ENCODE data around the gene ABI2. TPM values are rescaled to one million over a fixed set of nuclear protein-coding genes. Genes with fewer than 3 reads are reported as not detected.
"Not testable (repeated sequence)": the region's sequence is repeated elsewhere in the genome, so short reads cannot be mapped to it uniquely, and the experiment has no call there.

The ABI2 gene
- total RNA-seq, 2 experiments from 2014 or later: 31.3 to 35.2 TPM

DNA sequence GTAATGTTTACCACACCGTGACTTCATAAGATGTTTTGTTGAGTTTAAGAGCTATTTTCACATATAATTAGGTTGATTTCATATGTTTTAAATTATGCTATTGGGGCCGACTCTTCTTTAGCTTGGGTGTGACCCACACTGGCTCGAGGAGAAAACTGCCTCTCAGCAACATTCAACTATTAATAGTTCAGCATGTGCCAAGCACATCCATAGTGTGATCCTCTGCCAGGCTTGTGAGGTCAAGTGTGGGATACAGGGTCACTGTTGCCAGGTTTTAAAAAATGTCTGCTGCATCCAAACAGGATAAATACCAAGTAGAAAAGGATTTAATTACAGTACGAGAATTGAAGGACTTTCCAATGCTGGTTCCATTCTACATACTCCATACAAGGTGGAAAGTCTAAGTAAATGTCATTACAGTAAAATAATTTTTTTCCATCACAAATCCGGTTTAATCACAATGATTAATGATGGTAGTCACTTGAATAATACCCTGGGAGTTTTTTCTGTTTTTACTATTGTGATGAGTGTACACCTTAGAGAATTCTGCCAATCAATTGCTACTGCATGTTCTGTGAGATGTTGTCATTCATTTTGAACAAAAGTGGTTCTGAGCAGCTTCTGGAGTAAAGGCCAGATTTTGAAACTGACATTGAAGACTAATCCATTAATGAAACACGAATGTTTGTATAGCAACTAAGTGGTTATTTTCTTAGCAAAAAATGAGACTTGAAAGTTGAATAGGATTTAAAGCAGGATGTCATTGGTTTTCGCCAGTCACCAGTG, 84.5 kb downstream of the ABI2 start:
- CTCF ChIA-PET: no interaction called here
- POLR2A ChIA-PET: no interaction called here

DNA sequence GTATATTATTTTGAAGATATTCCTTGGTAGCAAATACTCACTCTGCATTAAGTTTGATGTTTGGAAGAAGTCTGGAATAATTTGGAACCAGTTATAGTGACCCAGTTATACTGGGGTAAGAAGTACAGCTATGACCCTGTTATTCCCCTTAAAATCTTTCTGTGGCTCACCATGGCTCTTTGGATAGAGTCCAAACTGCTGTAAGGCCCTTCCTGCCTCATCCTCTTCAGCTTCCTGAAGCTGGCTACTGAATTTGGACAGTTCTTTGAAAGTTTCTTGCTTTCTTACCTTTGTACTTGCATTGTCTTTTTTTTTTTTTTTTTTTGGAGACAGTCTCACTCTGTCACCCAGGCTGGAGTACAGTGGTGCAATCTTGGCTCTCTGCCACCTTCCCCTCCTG, 85.6 kb downstream of the ABI2 start:
- CTCF ChIA-PET: interaction anchor here (1.0 to 1.4 kb wide), 2 partner anchors 11 to 22 kb away, joined by 3 read pairs; no protein-coding TSS in a partner anchor
- POLR2A ChIA-PET: no interaction called here

DNA sequence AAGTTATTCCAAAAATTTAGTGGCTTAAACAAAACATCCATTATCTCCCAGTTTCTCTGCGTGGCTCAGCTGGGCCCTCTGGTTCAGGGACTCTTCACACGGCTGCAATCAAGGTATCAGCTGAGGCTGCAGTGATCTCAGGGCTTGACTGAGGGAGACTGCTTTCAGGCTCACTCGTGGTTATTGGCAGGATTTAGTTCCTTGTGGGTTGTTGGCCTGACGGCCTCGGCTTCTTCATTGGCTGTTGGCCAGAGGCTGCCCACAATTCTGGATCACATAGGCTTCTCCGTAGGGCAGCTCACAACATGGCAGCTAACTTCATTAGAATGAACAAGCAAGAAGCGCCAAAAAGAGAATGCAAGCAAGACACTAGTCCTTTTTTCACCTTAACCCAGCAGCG, 90.1 kb downstream of the ABI2 start:
- ChIA-PET POLR2A (no interaction called here), CTCF (no interaction called here)

DNA sequence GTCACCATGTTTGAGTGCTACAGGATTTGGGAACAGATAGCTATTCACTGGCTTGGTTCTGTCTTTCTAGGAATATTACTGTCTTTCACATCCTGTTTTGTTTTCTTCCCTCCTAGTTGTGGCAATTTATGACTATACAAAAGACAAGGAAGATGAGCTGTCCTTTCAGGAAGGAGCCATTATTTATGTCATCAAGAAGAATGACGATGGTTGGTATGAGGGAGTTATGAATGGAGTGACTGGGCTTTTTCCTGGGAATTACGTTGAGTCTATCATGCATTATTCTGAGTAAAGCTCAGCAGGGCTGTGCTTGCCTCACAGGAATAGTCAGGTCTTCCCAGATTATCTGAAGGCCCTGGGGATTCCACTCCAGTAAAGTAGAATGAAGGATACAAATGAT, 98.9 kb downstream of the ABI2 start:
- CTCF ChIA-PET: interaction anchor here (1.1 kb wide), 1 partner anchor 259 kb away, joined by 4 read pairs; no protein-coding TSS in a partner anchor

DNA sequence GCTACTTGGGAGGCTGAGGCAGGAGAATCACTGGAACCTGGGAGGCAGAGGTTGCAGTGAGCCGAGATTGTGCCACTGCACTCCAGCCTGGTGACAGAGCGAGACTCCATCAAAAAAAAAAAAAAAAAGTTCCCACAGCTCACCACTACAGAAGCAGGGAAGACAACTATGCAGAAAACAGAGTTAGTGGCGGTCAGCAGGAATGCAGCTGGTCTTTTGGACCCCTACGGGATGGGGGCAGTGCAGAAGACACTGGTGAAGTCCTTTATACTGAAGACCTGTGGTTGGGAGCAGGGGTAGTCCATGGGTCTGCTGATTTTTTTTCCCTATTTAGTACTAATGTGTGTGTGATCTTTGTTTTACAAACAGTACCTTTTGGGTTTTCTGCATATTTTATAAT, 101.4 kb downstream of the ABI2 start:
- CTCF ChIA-PET, POLR2A ChIA-PET: not testable (repeated sequence)

More for the DNA sequence above, 98.9 kb downstream of the ABI2 start:
- POLR2A ChIA-PET: no interaction called here

DNA sequence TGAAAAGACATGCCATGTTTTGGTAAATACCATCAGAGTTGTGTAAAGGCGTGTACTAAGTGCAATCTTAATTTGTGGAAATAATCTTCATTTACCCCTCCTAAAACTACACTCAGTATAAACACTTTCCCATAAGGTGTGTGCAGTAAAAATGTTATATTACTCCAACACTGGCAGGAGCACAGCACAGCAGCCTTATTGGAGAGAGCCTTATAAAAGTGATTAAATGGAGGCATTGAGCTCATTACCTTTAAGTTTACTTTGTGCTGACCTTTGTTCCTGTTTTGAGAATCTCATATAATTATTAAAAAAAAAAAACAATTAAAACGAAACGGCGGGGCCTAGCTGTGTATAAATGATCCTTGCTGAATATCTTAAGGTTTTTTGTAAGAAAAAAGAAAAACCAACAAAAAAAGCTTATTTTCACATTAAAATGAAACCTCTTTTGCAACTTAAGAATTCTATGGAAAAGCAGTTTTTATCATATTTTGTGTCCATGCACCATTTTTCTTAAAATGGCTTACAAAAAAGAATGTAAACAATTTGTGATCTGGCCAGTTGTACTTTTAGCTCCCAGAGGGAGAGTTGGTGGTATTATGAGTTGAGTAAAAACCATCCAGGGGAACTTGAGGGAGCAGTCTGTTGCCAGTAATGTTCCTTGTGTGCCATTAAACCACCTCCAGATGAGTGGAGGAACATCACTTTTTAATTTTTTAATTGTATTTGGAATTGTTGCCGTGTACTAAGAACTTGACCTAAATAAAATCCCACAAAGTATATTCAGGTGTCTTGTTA, 103.4 kb downstream of the ABI2 start:
- CTCF ChIA-PET: interaction anchor here (1.1 kb wide), 1 partner anchor 11 kb away, joined by 3 read pairs; no protein-coding TSS in a partner anchor
- POLR2A ChIA-PET: no interaction called here

DNA sequence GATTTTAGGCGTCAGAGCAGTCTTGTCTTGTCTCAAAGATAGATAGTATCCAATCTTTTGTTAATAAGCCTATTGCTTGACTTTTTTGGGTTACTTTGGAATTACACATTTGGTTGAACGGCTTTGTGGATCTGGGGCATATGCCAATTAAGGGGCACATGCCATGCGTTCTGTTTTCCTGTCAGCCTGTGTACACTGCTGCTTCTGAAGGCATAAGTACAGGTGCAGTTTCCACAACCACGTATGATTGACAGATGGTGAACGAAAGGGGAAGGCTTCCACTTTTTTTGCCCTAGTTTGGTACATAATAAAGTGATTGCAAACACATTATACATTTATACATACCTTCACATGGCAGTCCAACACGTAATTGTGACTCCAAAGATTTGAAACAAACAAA, 104.6 kb downstream of the ABI2 start:
- ChIA-PET CTCF (interaction anchor here (0.5 kb wide), 1 partner anchor 859 kb away, joined by 5 read pairs; no protein-coding TSS in a partner anchor), POLR2A (no interaction called here)

DNA sequence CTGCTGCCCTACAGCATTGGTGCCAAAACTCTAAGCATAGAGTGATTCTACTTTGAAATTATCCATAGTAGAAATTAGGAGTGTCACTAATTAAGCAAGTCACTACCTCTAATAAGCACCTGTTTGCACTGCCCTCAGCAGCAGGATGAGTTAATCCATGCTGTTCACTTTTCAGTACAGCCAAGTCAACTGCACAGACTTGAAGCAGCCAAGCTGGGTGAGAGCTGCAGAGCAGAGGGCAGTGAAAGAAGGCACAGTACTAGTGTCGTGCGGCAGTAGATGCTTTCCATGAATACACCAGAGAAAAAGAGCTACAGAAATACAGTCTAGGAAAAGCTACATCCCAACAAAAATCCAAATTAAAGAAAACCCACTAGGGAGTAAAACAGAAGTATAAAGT, 108.3 kb downstream of the ABI2 start:
- CTCF ChIA-PET: no interaction called here
- POLR2A ChIA-PET: no interaction called here

DNA sequence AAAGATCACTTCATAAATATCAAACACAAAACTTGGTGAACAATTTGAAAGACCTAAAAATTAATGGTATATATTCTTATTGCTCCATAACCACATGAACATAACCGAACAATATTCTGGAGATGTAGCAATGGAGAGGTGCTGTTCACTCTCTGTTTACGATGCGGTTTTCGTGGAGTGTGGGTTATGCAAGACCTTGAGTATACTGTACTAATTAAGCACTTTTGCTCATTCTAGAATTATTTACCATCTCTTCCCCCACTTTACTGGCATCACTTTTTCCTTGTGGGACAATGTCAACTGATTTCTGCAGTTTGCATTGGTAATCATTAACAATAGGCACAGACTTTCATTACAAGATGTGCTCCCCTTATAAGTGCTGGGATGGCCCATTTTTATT, 109.3 kb downstream of the ABI2 start:
- ChIA-PET CTCF (no interaction called here), POLR2A (no interaction called here)

DNA sequence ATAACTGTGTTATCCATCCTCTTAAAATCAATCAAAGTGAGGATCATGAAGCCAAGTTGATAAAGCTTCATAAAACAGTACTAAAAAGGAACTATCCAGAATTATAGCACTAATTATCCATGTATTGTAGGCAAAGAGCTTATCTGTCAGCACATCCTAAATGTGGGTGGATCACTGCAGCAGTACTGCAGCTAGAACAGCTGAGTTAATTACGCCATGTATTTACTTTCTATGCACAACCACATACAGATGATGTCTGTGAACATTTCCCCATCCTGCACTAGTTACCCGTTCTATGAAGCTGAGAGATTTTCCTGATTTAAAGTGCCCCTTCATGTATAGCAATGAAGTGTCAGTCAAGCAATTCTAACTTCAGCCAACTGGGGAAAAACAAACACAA, 110.3 kb downstream of the ABI2 start:
- POLR2A ChIA-PET: no interaction called here

DNA sequence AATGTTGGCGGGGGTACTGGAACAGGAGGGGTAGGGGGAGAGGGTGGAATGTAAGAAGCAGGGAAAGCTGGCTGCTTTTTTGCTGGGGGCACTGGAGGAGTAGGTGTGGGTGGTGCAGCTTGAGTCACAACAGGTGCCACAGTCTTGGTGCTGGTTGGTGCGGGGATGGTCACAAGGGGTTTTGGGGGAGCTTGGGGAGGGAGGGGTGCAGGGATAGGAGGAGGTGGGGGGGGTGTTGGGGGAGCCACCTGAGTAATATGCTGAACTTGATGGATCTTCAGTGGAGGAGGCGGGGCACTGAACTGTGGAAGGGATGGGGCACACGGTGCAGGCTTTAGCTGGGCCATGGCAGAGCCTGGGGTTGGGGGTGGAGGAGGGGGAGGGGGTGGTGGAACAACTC, 112.5 kb downstream of the ABI2 start:
- ChIA-PET CTCF (no interaction called here), POLR2A (no interaction called here)

More for the DNA sequence above, 110.3 kb downstream of the ABI2 start:
- CTCF ChIA-PET: no interaction called here

DNA sequence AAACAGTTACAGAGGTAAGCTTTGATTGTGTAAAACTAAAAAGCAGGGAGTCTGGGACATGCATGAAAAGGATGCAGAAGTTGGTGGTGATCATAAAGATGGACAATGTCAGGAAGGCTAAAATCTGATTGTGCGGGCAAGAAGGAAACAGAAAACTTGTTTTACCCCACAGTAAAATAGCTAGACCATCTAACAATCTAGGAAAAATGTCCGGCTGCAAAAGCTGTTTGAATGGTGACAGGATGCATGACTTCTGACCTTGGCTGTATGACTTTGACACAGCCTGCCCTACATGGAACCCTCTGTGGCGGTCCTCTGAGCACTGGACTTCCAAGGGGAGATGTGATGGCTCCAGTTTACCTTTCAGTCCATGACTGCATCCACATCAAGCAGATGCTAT, 113.3 kb downstream of the ABI2 start:
- CTCF ChIA-PET: no interaction called here
- POLR2A ChIA-PET: no interaction called here

DNA sequence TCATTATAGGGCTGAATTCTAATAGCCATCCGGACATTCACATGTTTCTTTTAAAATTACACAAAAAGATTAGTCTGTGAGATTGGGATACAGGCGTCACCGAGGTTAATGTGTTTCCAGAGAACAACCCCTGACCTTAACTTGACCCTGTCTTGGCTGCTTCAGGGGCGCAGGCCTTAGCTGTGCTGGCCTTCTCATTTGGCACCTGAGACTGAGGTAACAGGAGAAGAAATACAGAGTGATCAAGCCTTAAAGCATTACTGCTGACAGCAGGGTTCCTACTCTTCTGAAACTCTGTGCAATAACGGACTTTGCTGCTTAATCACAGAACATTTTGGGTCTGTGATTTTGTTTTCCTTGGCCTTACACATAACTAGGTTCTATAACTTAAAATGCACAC, 114.3 kb downstream of the ABI2 start:
- POLR2A ChIA-PET: no interaction called here
- CTCF ChIA-PET: no interaction called here

DNA sequence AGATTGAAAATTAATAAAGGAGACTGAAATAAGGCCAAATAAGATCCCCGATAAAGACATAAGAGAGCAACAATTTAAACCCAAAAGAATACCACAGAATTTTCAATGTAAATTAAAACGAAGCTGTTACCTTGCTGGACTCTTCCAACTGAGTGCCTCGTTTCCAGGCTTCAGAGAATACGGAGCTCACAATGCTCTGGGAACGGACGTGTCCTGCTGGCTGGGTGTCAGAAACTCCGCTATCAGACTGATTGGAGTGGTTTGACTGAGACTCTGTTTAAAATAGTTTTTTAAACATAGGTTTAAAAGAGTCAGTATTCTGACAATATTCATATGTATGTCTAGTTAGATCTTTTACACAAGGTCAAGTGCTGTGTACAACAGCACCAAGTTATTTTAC, 116.5 kb downstream of the ABI2 start:
- POLR2A ChIA-PET: no interaction called here
- CTCF ChIA-PET: no interaction called here

DNA sequence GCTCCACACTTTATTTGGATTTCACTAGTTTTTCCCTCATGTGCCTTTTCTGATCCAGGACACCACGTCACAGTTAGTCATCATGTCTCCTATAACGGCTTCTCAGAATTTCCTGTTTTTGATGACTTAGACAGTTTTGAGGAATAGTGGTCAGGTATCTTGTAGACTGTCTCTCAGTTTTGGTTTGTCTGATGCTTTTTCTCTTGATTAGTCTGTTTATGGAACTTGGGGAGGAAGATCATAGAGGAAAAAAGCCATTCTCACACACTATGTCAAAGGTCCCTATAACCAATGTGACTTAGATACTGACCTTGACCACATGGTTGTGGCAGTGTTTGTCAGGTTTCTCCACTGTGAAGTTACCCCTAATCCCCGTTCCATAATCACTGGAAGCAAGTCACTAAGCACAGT, 117.9 kb downstream of the ABI2 start:
- ChIA-PET POLR2A (interaction anchor here (0.6 kb wide), 1 partner anchor 220 kb away, joined by 3 read pairs; no protein-coding TSS in a partner anchor), CTCF (no interaction called here)

DNA sequence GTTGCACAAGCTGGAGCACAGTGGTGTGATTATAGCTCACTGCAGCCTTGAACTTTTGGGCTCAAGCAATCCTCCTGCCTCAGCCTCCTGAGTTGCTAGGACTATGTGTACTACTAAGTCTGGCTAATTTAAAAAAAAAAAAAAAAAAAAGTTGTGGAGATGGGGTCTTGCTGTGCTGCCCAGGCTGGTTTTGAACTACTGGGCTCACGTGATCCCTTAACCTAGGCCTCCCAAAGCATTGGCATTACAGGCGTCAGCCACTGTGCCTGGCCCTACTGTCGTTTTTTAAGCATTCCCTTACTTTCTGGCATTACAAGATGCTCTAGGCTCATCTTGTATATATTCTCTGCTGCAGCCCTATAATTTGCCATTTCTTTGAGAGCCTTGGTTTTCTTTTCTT, 118.6 kb downstream of the ABI2 start:
- POLR2A ChIA-PET: interaction anchor here (0.6 kb wide), 1 partner anchor 220 kb away, joined by 3 read pairs; no protein-coding TSS in a partner anchor
- CTCF ChIA-PET: no interaction called here

DNA sequence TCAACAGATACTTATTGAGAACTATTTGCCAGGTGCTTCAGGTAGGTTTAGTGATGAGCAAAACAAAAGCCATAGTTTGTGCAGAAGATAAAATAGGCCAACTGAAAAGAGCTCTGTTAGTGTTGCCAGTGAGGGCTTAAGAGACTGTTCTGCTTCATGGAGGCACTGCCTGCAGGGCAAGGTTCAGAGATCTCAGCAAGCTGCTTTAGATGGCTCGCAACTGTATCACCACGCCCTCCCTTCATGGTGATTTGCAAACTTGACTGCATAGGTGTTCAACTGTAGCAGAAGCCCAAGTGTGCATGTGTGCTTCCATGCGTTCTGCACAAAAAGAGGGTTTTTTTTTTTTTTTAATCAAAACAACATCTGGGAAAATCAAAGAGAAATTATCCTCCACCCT, 122.4 kb downstream of the ABI2 start:
- ChIA-PET CTCF (no interaction called here), POLR2A (no interaction called here)

DNA sequence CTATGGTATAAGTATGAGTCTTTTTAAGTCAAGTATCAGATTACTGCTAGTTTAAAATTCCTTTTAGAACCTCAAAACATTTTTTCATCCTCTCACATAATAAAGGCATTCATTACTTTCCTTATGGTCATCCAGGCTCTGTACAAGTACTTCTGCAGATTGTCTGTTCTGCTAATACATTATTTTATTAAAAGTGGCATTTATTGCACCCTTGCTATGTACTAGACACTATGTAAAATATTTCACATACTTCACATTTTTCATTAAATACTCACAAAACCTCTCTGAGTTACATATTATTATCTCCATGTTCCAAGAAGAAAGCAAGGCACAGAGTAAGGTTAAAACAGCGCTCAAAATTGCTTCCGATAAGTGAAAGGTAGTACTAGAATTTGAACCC, 122.8 kb downstream of the ABI2 start:
- ChIA-PET POLR2A (no interaction called here), CTCF (no interaction called here)

DNA sequence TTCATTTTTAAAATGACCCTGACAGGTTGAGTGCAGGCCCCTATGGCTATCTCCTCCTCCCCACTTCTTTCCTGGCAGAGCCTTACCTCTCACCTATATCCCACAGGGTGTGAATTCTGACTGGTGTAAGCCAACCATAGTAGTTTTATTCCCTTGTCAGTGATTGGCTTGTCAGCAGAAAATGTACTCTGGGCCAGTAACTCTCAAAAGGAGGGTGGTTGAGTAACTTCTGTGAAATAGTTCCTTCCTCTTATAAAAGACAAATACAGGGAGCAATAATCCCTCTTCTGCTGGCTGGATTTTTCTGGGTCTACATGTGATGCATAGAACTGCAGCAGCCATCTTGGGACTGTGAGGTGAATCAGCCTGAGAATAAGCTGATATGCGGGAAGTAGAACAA, 123.5 kb downstream of the ABI2 start:
- POLR2A ChIA-PET: no interaction called here
- CTCF ChIA-PET: no interaction called here

DNA sequence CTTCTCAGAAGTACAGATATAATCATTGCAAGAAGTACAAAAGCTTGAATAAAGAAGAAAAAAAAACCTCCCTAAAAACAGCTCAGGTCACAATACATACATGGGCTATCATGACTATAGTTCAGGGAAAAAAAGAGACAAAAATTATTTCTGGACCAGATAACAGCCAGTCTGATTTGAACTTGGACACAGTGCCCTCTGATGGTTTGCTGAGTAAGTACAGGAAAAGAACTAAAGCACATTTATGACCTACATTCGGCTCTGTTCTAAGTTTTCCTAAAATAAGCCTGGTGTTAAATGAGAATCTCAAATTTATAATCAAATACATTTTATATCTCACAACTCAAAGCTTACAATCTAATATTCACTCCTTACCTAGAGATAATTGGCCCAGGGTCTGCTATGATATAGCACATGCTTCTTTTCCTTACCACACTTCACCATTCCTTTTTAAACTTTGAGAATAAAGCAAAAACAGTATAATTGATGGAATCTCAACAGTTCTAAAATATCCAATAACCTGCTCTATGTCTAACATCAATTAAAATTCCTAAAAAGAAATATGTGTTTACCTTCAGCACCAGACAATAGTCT, 125.8 kb downstream of the ABI2 start:
- POLR2A ChIA-PET: no interaction called here
- CTCF ChIA-PET: interaction anchor here (0.6 to 1.5 kb wide), 7 partner anchors 9 to 449 kb away, joined by 3 to 5 read pairs (median 4); no protein-coding TSS in a partner anchor

DNA sequence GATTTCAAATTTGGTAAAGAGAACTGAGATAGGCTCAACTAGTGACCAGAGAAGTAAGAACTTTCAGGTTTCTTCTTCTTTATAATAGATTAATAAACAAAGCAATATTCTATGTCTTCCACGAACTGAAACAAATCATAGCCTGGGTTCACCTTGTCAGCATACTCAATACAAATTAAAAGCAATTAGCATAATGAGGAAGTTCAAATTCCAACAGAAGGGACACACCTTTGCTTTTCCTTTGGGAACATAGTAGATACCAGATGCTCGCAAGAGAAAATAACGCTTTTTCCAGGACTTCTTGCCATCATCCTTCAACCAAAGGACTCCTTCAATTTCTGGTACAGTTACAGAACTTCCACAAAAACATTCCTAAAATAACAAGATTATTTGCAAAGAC, 127.0 kb downstream of the ABI2 start:
- POLR2A ChIA-PET: no interaction called here
- CTCF ChIA-PET: interaction anchor here (1.5 kb wide), 1 partner anchor 14 kb away, joined by 4 read pairs; no protein-coding TSS in a partner anchor
